OCI-LY3 (cell line): ENCODE results near the gene PPIL1.

Experiments used
- CTCF ChIP-seq: fragments of 200-600, 300-600 bp; sonication (generic); IDR thresholded peaks from 2 replicates; pipeline ENCODE4 v1.5.1; 2014; ENCODE audit warnings: antibody characterized with exemption, low read length, low read depth
- EZH2phosphoT487 ChIP-seq: fragments of 200-600 bp; shearing (Covaris generic); IDR thresholded peaks from 2 replicates; pipeline ENCODE4 v1.6.1; 2018; ENCODE audit warnings: antibody characterized with exemption, mixed run types, low read depth

- no peak for TF ChIP-seq CTCF
- no peak for TF ChIP-seq EZH2phosphoT487
Measured at GRCh38 chr6:36826520-36827227, 47.9 kb downstream of the PPIL1 start.
